Activated CD4-positive, alpha-beta T cell treated with anti-CD3 and anti-CD28 coated beads, Interleukin-2, amount 10 ng/mL, durations not matched to agents 7 days and 5 days (primary cell): Measurements from ENCODE around the gene COL4A6. TPM values are rescaled to one million over a fixed set of nuclear protein-coding genes. Genes with fewer than 3 reads are reported as not detected.
A peak's percentile ranks its signal among the peaks of the same experiment; 100 is the strongest.
"Not testable (repeated sequence)": the region's sequence is repeated elsewhere in the genome, so short reads cannot be mapped to it uniquely, and the experiment has no call there.

ENCODE experiments used
- CTCF ChIA-PET: fragments of 350-600 bp; sonication (Branson Sonifier 250); formaldehyde crosslinking; loops from one replicate; lab custom pipeline; 2021; ENCODE audit warnings: antibody characterized with exemption; lab: Charles Lee
- POLR2A ChIA-PET: fragments of 350-600 bp; sonication (Branson Sonifier 250); formaldehyde crosslinking; loops from one replicate; lab custom pipeline; 2021; ENCODE audit warnings: antibody characterized with exemption; lab: Charles Lee
- DNase-seq: peaks from one replicate; pipeline ENCODE4 v3.0.0-alpha.2; 2020
- H3K27ac Mint-ChIP-seq: one replicate; pipeline ENCODE4 v1.8.0; 2021; ENCODE audit warnings: mild to moderate bottlenecking, moderate library complexity, mixed read lengths
- H3K27me3 Mint-ChIP-seq: one replicate; pipeline ENCODE4 v1.8.0; 2021; ENCODE audit warnings: mixed read lengths
- H3K36me3 Mint-ChIP-seq: one replicate; pipeline ENCODE4 v1.8.0; 2021; ENCODE audit warnings: low read depth, mixed read lengths
- H3K4me1 Mint-ChIP-seq: one replicate; pipeline ENCODE4 v1.8.0; 2021; ENCODE audit warnings: mixed read lengths
- H3K4me3 Mint-ChIP-seq: one replicate; pipeline ENCODE4 v1.8.0; 2021; ENCODE audit warnings: mild to moderate bottlenecking, moderate library complexity, mixed read lengths
- H3K9me3 Mint-ChIP-seq: one replicate; pipeline ENCODE4 v1.8.0; 2021; ENCODE audit warnings: mixed read lengths
- total RNA-seq, 2 experiments: library from RNA; stranded (reverse); gene quantifications; one replicate each; pipeline ENCODE4 v1.2.3, GENCODE V29; 2021

COL4A6 gene
- total RNA-seq, result not detected

DNA sequence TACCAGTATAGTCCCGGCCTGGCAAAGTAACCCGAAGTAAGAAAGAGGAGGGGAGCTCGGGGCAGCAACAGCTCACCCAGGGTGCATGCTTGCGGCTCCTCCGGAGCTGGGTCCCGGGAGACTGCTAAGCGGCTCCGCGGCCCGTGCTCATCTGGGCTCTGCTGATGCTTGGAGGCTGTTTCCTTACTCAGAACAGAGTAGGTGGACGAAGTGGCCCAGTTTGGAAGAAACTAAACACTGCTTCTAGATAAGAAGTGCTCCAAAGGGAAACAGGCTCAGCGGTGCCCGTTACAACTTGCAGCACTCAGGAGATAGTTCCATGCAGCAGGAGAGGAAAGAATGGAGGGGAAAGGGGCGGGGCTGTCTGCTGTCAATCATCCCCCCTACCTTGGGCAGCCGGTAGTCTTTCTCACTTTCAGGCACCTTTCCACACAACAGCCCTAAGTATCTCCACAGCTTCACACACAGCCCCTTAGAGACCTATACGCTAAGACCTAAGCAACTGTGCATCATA, at the start of gene COL4A6:
Gene COL4A6 (minus strand): TSS at position 313 of the 514 bp plus-strand sequence. CDS start 226 bp downstream, at position 87.
- H3K36me3 Mint-ChIP-seq, result no peaks in the 10 kb centered on the region
- H3K4me1 Mint-ChIP-seq, result no peaks in the 10 kb centered on the region
- no peak within 1 kb of the TSS for H3K27ac Mint-ChIP-seq
- CTCF ChIA-PET, result no interaction called here
- no peak within 1 kb of the TSS for H3K4me3 Mint-ChIP-seq
- H3K27me3 Mint-ChIP-seq, result peaks cover 32% of the 10 kb centered on the region
- POLR2A ChIA-PET, result no interaction called here
- H3K9me3 Mint-ChIP-seq, result no peaks in the 10 kb centered on the region
- no peak for DNase-seq

DNA sequence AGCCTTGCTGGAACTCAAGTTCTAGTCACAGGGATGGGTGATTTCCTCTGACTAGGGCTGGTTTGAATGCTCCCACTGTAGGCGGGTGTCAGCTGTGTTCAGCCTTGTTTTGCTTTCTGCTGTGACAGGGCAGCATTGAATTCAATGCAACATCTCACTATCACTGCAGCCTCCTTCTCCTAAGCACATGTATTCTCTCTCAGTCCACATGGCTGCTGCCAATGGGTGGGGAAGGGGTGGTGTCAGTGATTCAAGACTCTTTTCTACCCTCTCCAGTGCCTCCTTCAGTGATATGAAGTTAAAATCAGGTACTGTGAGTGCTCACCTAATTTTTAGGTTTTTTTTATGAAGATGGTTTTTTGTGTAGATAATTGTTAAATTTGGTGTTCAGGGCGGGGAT, 47.7 kb upstream of the COL4A6 start:
- DNase-seq, result no peak
- Mint-ChIP-seq H3K9me3 (no peaks in the 10 kb centered on the region), H3K27me3 (no peaks in the 10 kb centered on the region), H3K36me3 (no peaks in the 10 kb centered on the region), H3K4me1 (no peaks in the 10 kb centered on the region), H3K4me3 (no peak overlapping the region), H3K27ac (no peak overlapping the region)
- ChIA-PET POLR2A (no interaction called here), CTCF (no interaction called here)

DNA sequence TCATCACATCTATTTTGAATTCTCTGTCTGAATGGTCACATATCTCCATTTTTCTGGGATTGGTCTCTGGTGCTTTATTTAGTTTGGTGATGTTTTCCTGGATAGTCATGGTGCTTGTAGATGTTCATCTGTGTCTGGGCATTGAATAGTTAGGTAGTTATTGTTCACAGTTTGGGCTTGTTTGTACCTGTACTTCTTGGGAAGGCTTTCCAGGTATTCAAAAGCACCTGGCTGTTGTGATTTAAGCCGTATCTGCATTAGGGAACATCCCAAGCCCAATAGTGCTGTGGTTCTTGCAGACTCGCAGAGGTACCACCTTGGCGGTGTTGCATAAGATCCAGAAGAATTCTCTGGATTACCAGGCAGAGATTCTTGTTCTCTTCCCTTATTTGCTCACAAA, 46.0 kb upstream of the COL4A6 start:
- no peaks in the 10 kb centered on the region for H3K4me1 Mint-ChIP-seq
- no peak for DNase-seq
- no peaks in the 10 kb centered on the region for H3K27me3 Mint-ChIP-seq
- H3K4me3 Mint-ChIP-seq, result no peak overlapping the region
- H3K9me3 Mint-ChIP-seq, result no peaks in the 10 kb centered on the region
- CTCF ChIA-PET, result no interaction called here
- no peak overlapping the region for H3K27ac Mint-ChIP-seq
- H3K36me3 Mint-ChIP-seq, result no peaks in the 10 kb centered on the region
- POLR2A ChIA-PET, result no interaction called here

DNA sequence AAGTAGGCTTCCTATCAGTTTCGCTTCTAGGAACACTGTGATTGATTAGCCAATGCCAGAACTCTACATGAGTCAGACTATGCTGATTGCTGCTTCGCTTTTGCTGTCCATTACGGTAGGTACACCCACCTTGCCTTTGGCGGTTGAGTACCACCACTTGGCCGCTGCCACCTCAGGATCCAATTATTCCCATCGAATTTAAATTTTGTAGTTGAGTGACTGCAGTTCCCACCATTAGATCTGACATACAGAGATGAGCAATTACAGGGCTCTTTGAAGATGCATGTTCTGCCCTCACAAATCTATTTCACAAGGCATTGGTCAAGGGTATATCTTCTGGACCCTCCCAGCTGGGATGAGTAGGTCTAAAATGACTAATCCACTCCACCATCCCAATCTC, 43.3 kb upstream of the COL4A6 start:
- H3K27me3 Mint-ChIP-seq, H3K4me3 Mint-ChIP-seq, CTCF ChIA-PET, H3K27ac Mint-ChIP-seq, POLR2A ChIA-PET, DNase-seq, H3K9me3 Mint-ChIP-seq, H3K4me1 Mint-ChIP-seq, H3K36me3 Mint-ChIP-seq: not testable (repeated sequence)

DNA sequence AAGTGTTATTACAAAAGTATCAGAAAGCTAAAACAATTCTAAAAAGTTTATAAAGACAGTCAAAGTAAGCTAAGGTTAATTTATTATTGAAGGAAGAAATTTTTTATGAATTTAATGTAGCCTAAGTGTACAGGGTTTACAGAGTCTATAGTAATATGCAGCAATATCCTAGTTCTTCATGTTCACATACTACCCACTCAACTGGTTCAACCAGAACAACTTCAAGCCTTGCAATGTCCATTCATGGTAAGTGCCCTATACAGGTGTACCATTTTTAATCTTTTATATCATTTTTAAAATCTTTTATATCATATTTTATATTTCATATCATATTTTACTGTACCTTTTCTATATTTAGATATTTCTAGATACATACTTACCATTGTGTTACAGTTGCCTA, 35.8 kb upstream of the COL4A6 start:
- no peak for DNase-seq
- no peaks in the 10 kb centered on the region for H3K27me3 Mint-ChIP-seq
- CTCF ChIA-PET, result no interaction called here
- H3K4me1 Mint-ChIP-seq, result no peaks in the 10 kb centered on the region
- no peaks in the 10 kb centered on the region for H3K36me3 Mint-ChIP-seq
- no peaks in the 10 kb centered on the region for H3K9me3 Mint-ChIP-seq
- H3K4me3 Mint-ChIP-seq, result no peak overlapping the region
- POLR2A ChIA-PET, result no interaction called here
- H3K27ac Mint-ChIP-seq, result no peak overlapping the region

DNA sequence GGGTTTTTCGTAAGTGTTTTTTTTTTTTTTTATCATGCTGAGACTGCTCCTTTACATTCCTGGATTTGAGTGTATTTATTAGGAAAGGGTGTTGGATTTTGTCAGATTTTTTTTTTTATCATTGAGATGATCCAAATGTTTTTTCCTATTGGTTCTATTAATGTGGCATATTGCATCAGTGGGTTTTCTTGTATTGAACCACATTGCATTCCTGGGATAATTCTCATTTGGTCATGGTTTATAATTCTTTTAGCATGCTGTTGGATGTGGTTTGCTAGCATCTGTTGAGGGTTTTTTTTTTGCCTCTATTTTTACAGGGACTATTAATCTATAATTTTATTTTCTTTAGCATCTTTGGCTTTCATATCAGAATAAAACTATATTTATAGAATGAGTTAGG, 30.3 kb upstream of the COL4A6 start:
- no peak overlapping the region for H3K27ac Mint-ChIP-seq
- POLR2A ChIA-PET, result no interaction called here
- no peak overlapping the region for H3K4me3 Mint-ChIP-seq

DNA sequence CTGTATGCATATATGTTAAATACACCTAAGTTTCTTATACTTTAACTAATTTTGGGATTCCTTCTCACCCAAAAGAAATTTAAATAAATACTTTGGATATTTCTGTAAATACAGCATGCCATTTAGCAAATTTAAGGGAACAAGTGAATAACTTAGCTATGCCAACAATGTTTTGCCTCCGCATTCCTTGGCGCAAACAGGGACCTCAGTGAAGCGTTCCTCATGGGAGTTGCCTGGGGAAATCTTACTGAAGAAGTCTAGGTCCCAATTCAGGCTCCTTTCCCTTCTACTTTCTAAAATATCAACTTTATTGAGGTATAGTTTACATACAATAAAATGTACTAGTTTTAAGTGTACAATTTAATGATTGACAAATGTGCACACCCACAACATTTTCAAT, 26.4 kb upstream of the COL4A6 start:
- Mint-ChIP-seq H3K4me1 (no peaks in the 10 kb centered on the region), H3K27ac (no peak overlapping the region), H3K4me3 (no peak overlapping the region), H3K27me3 (no peaks in the 10 kb centered on the region), H3K9me3 (no peaks in the 10 kb centered on the region), H3K36me3 (no peaks in the 10 kb centered on the region)
- POLR2A ChIA-PET, result no interaction called here
- no peak for DNase-seq
- CTCF ChIA-PET, result no interaction called here

More for the DNA sequence above, 30.3 kb upstream of the COL4A6 start:
- DNase-seq, result no peak
- no peaks in the 10 kb centered on the region for H3K4me1 Mint-ChIP-seq
- H3K36me3 Mint-ChIP-seq, result no peaks in the 10 kb centered on the region
- CTCF ChIA-PET, result interaction anchor here (0.7 kb wide), 1 partner anchor 226 kb away, joined by 3 read pairs; no protein-coding TSS in a partner anchor
- H3K9me3 Mint-ChIP-seq, result no peaks in the 10 kb centered on the region
- H3K27me3 Mint-ChIP-seq, result no peaks in the 10 kb centered on the region

DNA sequence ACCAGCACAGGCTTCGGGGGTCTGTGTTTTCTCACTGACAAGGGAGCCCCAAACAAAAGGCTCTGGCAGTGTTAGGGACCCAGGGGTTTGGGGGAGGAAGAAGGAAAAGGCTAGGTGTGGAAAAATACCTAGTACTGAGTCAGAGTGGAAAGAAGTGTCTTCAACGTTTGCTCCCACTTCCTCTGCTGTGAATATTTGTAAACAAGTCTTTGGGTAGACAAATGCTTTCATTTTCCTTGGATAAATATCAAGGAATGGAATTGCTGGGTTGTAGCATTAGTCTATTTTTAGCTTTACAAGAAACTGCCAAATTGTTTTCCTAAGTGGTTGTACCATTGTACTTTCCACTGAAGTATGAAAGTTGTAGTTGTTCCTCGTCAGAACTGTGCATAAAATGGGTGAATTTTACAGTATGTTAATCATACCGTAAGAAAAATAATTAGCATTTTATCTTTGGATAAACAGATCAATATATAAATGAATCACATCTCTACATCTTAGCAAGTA, 18.8 kb upstream of the COL4A6 start:
- H3K27me3 Mint-ChIP-seq, result no peaks in the 10 kb centered on the region
- H3K27ac Mint-ChIP-seq, result no peak overlapping the region
- no peaks in the 10 kb centered on the region for H3K36me3 Mint-ChIP-seq
- no peak overlapping the region for H3K4me3 Mint-ChIP-seq
- H3K9me3 Mint-ChIP-seq, result no peaks in the 10 kb centered on the region
- ChIA-PET POLR2A (no interaction called here), CTCF (no interaction called here)
- H3K4me1 Mint-ChIP-seq, result no peaks in the 10 kb centered on the region
- DNase-seq, result no peak

DNA sequence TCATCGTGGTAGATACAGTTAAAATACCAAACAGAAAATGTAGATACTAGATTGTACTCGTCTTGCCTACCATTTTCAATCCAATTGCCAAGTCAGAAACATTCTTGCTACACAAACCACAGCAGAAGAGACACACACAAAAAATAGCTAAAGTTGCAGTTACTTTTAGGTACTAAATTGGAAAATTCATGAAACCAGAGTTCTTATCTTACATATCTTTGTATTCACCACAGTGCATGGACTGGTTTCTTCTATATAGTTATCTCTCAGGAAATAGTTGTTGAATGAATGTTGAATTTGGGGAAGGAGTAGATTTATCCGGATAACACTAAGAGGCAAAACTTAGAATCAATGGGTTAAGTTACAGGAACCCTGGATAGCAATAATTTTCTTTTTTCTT, 15.6 kb upstream of the COL4A6 start:
- no peak overlapping the region for H3K27ac Mint-ChIP-seq
- POLR2A ChIA-PET, result no interaction called here
- no peak for DNase-seq
- no peaks in the 10 kb centered on the region for H3K27me3 Mint-ChIP-seq
- no peak overlapping the region for H3K4me3 Mint-ChIP-seq
- no peaks in the 10 kb centered on the region for H3K9me3 Mint-ChIP-seq
- CTCF ChIA-PET, result no interaction called here
- H3K36me3 Mint-ChIP-seq, result no peaks in the 10 kb centered on the region
- no peaks in the 10 kb centered on the region for H3K4me1 Mint-ChIP-seq

DNA sequence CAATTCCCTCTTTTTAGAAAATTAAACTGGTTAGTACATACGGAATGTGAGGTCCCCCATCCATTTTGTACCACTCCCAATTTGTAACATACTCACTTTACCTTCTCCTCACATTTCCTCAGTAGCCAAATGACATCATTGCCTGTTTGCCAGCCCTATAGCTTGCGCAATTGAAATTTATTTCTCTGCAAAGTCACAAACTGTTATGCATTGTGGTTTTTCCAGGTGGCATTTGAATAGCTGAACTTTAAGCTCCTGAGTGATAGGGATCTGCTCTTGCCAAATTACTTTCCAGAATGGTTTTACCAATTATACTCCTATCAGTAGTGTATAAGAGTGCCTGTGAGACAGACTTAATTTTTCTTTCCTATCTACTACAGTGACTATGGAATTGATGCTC, 9.1 kb upstream of the COL4A6 start:
- H3K9me3 Mint-ChIP-seq, result no peaks in the 10 kb centered on the region
- H3K27me3 Mint-ChIP-seq, result no peaks in the 10 kb centered on the region
- no peaks in the 10 kb centered on the region for H3K4me1 Mint-ChIP-seq
- no peak for DNase-seq
- no peak overlapping the region for H3K27ac Mint-ChIP-seq
- H3K4me3 Mint-ChIP-seq, result no peak overlapping the region
- POLR2A ChIA-PET, result no interaction called here
- CTCF ChIA-PET, result no interaction called here
- no peaks in the 10 kb centered on the region for H3K36me3 Mint-ChIP-seq

DNA sequence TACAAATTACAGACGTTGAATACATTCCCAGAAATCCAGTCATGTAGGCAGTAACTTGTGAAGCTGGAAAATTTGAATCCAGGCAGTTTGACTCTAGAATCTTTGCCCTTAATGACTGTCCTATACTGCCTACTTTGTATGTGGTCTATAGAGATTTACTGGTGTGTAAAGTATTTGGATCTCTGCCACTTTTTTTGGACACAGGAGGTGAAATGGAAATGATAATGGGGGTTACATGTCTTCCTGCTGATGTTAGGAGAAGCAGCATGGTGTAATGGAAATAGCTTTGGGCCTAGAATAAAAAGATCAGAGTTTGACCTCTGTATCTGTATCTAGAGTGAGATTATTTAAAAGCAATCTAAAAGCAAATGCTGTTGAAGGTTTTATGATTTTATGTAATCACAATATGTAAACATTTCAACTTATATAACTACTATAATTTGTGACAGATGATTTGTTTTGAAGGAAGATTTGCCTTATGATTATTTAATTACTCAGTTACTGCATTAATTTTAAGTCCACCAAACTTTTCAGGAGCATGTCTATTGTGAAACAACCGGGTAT, 4.8 kb upstream of the COL4A6 start:
- ChIA-PET CTCF (no interaction called here), POLR2A (no interaction called here)
- Mint-ChIP-seq H3K4me1 (no peaks in the 10 kb centered on the region), H3K27me3 (peaks cover 25% of the 10 kb centered on the region), H3K36me3 (no peaks in the 10 kb centered on the region), H3K9me3 (no peaks in the 10 kb centered on the region), H3K27ac (no peak overlapping the region), H3K4me3 (no peak overlapping the region)
- DNase-seq, result no peak

DNA sequence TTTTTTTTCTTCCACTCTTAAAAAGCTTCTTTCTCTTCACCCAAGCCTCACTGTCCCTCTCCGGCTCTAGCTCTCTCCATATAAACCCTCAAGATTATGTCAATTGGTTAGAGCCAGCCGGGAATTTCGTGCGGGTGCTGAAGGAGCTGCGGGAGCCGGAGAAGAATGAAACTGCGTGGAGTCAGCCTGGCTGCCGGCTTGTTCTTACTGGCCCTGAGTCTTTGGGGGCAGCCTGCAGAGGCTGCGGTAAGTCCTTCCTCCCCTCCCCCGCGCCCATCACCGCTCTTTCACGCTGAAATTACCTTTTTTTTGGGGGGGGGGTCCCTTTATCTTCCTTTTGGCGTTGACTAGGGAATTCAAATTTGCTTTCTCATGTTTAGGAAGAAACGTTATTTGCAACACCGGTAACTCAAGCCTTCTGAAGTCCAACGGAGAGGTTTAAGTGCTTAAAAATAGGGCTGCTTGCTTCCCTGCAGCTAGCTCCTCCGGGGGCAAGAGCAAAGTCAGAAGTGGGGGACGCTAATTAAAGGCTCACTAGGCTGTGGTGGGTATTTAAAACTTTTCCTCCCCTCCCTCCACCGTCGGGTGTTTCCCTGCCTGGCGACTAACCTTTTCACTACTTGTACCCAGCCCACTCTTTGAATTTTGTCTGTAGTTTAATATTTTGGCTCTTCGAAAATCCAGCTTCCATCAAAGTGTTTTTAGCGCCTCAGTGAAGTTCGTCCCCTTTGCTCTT, 1.9 kb upstream of the COL4A6 start:
- POLR2A ChIA-PET, result no interaction called here
- Mint-ChIP-seq H3K27me3 (peaks cover 32% of the 10 kb centered on the region), H3K9me3 (no peaks in the 10 kb centered on the region), H3K4me1 (no peaks in the 10 kb centered on the region), H3K27ac (no peak overlapping the region), H3K4me3 (peak overlapping the region; percentile 7), H3K36me3 (no peaks in the 10 kb centered on the region)
- CTCF ChIA-PET, result no interaction called here
- no peak for DNase-seq

DNA sequence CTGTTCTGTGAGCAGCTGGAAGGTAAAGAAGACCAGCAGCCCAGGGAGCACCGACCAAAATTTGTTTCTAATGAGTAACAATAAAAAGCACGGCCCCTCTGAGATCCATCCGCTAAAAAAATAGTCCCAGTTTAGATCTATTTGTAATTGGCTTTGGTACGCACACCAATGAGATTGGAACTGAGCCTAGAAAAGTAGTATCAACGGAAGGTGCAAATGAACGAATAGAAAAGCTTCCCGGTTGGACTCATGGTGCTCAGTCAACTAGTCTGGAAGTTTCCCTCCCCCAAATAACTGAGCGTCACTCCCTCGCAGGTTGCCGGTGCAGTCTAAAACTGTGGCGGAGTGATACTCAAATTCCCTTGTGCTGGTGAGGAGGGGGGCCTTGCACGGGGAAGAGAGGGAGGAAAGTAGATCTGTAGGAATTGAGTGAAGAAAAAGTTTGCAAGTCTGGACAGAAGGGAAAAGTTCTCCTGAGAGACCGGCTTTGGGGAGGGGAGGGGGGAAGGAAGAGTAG, 1.3 kb upstream of the COL4A6 start, which contains the start of gene COL4A5:
Gene COL4A5 (plus strand): TSS at position 413 of the 517 bp plus-strand sequence. CDS start 288 bp downstream, outside the sequence.
- ChIA-PET POLR2A (no interaction called here), CTCF (no interaction called here)
- no peaks in the 10 kb centered on the region for H3K36me3 Mint-ChIP-seq
- no peaks in the 10 kb centered on the region for H3K9me3 Mint-ChIP-seq
- H3K4me3 Mint-ChIP-seq, result peak within 1 kb of the TSS; percentile 7
- no peaks in the 10 kb centered on the region for H3K4me1 Mint-ChIP-seq
- no peak for DNase-seq
- no peak within 1 kb of the TSS for H3K27ac Mint-ChIP-seq
- peaks cover 32% of the 10 kb centered on the region for H3K27me3 Mint-ChIP-seq
